ENCODE results near the gene DCAF15. TPM values are rescaled to one million over a fixed set of nuclear protein-coding genes. Genes with fewer than 3 reads are reported as not detected.
"Not testable (repeated sequence)": the region's sequence is repeated elsewhere in the genome, so short reads cannot be mapped to it uniquely, and the experiment has no call there.

DCAF15 gene
- total RNA-seq, 1 donor from 2014 or later: 71.9 TPM

GRCh38 chr19:13959141-13959961 lies 7.0 kb downstream of the DCAF15 start:
- intact Hi-C loops (cut with micrococcal nuclease): no loop called here

- intact Hi-C loops (cut with micrococcal nuclease): no loop called here
Measured at GRCh38 chr19:13959962-13960862, 7.9 kb downstream of the DCAF15 start.

- intact Hi-C loops (cut with micrococcal nuclease): no loop called here
Measured at GRCh38 chr19:13960863-13961784, 8.8 kb downstream of the DCAF15 start.

GRCh38 chr19:13961826-13962698 lies 9.8 kb downstream of the DCAF15 start:
- intact Hi-C loops (cut with micrococcal nuclease): no loop called here

- intact Hi-C loops (cut with micrococcal nuclease): no loop called here
Measured at GRCh38 chr19:13962699-13963602, 10.6 kb downstream of the DCAF15 start.

- intact Hi-C loops (cut with micrococcal nuclease): no loop called here
Measured at GRCh38 chr19:13963603-13964105, 11.3 kb downstream of the DCAF15 start.

- intact Hi-C loops (cut with micrococcal nuclease): no loop called here
Measured at GRCh38 chr19:13964776-13965175, 12.5 kb downstream of the DCAF15 start.

GRCh38 chr19:13965377-13965896 lies 13.1 kb downstream of the DCAF15 start:
- intact Hi-C loops (cut with micrococcal nuclease): no loop called here

- intact Hi-C loops (cut with micrococcal nuclease): no loop called here
Measured at GRCh38 chr19:13965926-13966683, 13.8 kb downstream of the DCAF15 start.

GRCh38 chr19:13966684-13967128 lies 14.4 kb downstream of the DCAF15 start:
- intact Hi-C loops (cut with micrococcal nuclease): no loop called here

GRCh38 chr19:13967206-13967605 lies 14.9 kb downstream of the DCAF15 start:
- intact Hi-C loops (cut with micrococcal nuclease): not testable (repeated sequence)

- intact Hi-C loops (cut with micrococcal nuclease): no loop called here
Measured at GRCh38 chr19:13968383-13968935, 16.1 kb downstream of the DCAF15 start.

- intact Hi-C loops (cut with micrococcal nuclease): no loop called here
Measured at GRCh38 chr19:13968999-13969398, 16.7 kb downstream of the DCAF15 start.

- intact Hi-C loops (cut with micrococcal nuclease): no loop called here
Measured at GRCh38 chr19:13969897-13970296, 17.6 kb downstream of the DCAF15 start.

- intact Hi-C loops (cut with micrococcal nuclease): not testable (repeated sequence)
Measured at GRCh38 chr19:13971868-13972267, 19.6 kb downstream of the DCAF15 start.

- intact Hi-C loops (cut with micrococcal nuclease): no loop called here
Measured at GRCh38 chr19:13972368-13973155, 20.3 kb downstream of the DCAF15 start.

- intact Hi-C loops (cut with micrococcal nuclease): not testable (repeated sequence)
Measured at GRCh38 chr19:13973479-13973878, 21.2 kb downstream of the DCAF15 start.

Data from T-helper 2 cell treated with Interferon-gamma antibody and Interleukin-4, amounts not matched to agents 100 ng/mL and 5 ng/mL, for 36 hours (primary cell).